B cell (primary cell): ENCODE data around the gene TMX4.

Experiments used
- CTCF ChIP-seq: fragments of 200-600 bp; IDR thresholded peaks from one replicate; pipeline ENCODE4 v1.8.0; 2022; ENCODE audit warnings: antibody characterized with exemption, mild to moderate bottlenecking
- EZH2 ChIP-seq: IDR thresholded peaks from 2 replicates; pipeline ENCODE4 v1.6.1; 2012; ENCODE audit warnings: borderline replicate concordance, low read depth, mild to moderate bottlenecking, moderate library complexity, low read length; ENCODE audit not compliant: insufficient read depth, poor library complexity, severe bottlenecking

- TF ChIP-seq CTCF (no peak), EZH2 (no peak)
Measured at GRCh38 chr20:8036771-8037170, 17.2 kb upstream of the TMX4 start.
